Suprapubic skin (tissue), 4 donors: ENCODE data around the gene CRNKL1.

Source experiments
- EP300 ChIP-seq: sonication (generic); formaldehyde crosslinking; IDR thresholded peaks from one replicate; pipeline ENCODE4 v1.6.1; 2017; ENCODE audit warnings: antibody characterized with exemption
- POLR2A ChIP-seq, 2 donors: fragments of 450-650 bp; IDR thresholded peaks; one replicate each; pipeline ENCODE4 v1.6.1; 2017; ENCODE audit warnings: antibody characterized with exemption in 2 of 2, mild to moderate bottlenecking in 2 of 2, moderate library complexity in 2 of 2
- POLR2AphosphoS5 ChIP-seq, 3 donors: sonication (generic); formaldehyde crosslinking; IDR thresholded peaks; one replicate each; pipeline ENCODE4 v1.6.1; 2017; ENCODE audit warnings: antibody characterized with exemption in 3 of 3
- TF ChIP-seq, protein P1 (sequence below), 2 donors: fragments of 200-600 bp in 1 of 2; fragments of 450-650 bp in 1 of 2; sonication (generic) in 1 of 2; IDR thresholded peaks; one replicate each; pipeline ENCODE4 v1.5.1; 2016 to 2019; ENCODE audit warnings: antibody characterized with exemption in 2 of 2, mild to moderate bottlenecking in 1 of 2, moderate library complexity in 1 of 2

DNA sequence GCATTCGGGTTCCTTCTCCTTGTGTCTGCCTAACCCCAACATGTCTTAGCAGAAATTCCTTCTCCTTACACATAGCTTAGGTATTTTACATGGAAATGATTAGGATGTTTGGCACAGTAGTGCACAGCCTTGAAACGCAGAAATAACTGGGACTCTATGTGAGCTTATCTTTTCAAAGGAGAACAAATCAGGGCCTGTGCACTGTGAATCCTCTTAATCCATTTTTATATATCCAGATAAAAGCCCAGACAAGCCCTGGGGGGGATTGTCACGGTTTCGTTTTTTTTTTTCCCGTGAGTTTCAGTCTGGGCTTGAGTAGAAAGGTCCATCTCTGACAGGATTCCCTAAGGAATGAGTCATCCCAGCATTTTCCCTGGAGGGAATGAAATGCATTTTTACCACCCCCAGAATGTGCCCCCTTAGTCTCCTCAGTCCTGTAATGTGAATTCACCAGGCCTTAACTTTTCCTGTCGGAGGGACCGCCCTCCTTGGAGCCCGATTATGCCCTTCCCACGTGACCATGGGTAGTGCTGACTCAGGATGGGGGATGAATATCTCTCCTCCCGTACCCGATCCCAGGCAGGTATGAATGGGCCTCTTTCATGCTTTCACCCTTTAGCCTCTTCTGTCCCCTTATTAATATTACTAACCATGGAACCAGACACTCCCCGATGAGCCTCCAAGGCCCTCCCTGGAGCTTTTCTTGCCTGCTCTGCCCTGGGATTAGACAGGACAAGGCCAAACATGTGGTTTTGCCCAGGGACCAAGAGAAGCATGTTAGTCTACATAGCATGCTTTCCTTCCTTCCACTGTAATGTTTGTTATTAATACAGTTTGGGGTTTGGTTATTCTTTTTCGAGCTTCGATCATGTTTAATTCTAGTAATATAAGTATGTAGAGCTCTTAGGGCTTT lies 59.0 kb downstream of the CRNKL1 start:
- TF ChIP-seq POLR2AphosphoS5 (IDR thresholded peaks at IDR 0.05) (no peak), POLR2A (IDR thresholded peaks at IDR 0.05) (no peak), EP300 (no peak)
- TF ChIP-seq, protein P1, sequence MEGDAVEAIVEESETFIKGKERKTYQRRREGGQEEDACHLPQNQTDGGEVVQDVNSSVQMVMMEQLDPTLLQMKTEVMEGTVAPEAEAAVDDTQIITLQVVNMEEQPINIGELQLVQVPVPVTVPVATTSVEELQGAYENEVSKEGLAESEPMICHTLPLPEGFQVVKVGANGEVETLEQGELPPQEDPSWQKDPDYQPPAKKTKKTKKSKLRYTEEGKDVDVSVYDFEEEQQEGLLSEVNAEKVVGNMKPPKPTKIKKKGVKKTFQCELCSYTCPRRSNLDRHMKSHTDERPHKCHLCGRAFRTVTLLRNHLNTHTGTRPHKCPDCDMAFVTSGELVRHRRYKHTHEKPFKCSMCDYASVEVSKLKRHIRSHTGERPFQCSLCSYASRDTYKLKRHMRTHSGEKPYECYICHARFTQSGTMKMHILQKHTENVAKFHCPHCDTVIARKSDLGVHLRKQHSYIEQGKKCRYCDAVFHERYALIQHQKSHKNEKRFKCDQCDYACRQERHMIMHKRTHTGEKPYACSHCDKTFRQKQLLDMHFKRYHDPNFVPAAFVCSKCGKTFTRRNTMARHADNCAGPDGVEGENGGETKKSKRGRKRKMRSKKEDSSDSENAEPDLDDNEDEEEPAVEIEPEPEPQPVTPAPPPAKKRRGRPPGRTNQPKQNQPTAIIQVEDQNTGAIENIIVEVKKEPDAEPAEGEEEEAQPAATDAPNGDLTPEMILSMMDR (IDR thresholded peaks at IDR 0.05) = no peak
